HCT116 (cell line): ENCODE measurements around the gene VPS25. TPM values are rescaled to one million over a fixed set of nuclear protein-coding genes. Genes with fewer than 3 reads are reported as not detected.

ENCODE experiments used
- ATAC-seq: fragments of 200-7000 bp; cut with Tn5 transposase; 2 replicates; pipeline ENCODE4 v1.9.1; 2020; ENCODE audit warnings: mild to moderate bottlenecking, moderate library complexity
- BruUV-seq: library from RNA; stranded (reverse); fragments of 400-500 nt; replicated peaks from 2 replicates; lab custom pipeline; 2021; lab: Mats Ljungman, UMichigan
- CTCF ChIA-PET: fragments of 300-600 bp; sonication (Branson Sonifier 250); formaldehyde crosslinking; loops from one replicate; lab custom pipeline; 2021; ENCODE audit warnings: antibody characterized with exemption; lab: Charles Lee
- POLR2A ChIA-PET: fragments of 300-600, 350-600 bp; sonication (Branson Sonifier 250); formaldehyde crosslinking; loops from one replicate; lab custom pipeline; 2021; ENCODE audit warnings: antibody characterized with exemption; lab: Charles Lee
- RAD21 ChIA-PET, 2 experiments: fragments of 300-600 bp; sonication (Branson Sonifier 250); formaldehyde crosslinking; loops; one replicate each; lab custom pipeline; 2023; ENCODE audit warnings: low total read pairs in 2 of 2; ENCODE audit not compliant: uncharacterized antibody in 2 of 2, unreplicated experiment in 2 of 2, low non-redundant PET in 1 of 2; lab: Charles Lee
- DNase-seq: peaks from one replicate; pipeline ENCODE4 v3.0.0-alpha.2; 2010; ENCODE audit warnings: low read depth, low spot score
- H2AFZ ChIP-seq: fragments of 200-600 bp; shearing (Covaris generic), sonication (generic); 2 replicates; pipeline ENCODE4 v1.6.1; 2017; ENCODE audit warnings: low read depth, mixed run types, mixed read lengths, antibody characterized with exemption, low read length; ENCODE audit not compliant: poor library complexity, severe bottlenecking
- H3K27ac ChIP-seq: 2 replicates; pipeline ENCODE4 v1.5.1; 2012; ENCODE audit warnings: low read depth, low read length
- H3K27me3 ChIP-seq: fragments of 200-600 bp; sonication (generic); 2 replicates; pipeline ENCODE4 v1.6.1; 2016; ENCODE audit warnings: mixed run types, low read length, mixed read lengths; ENCODE audit not compliant: insufficient read depth
- H3K36me3 ChIP-seq, 2 experiments: fragments of 200-500 bp in 1 of 2; fragments of 200-600 bp in 1 of 2; sonication (Bioruptor generic) in 1 of 2; sonication (generic) in 1 of 2; 2 replicates each; pipeline versions ENCODE4 v1.5.1 to v1.6.1; 2014 to 2016; ENCODE audit warnings: low read length in 2 of 2, inconsistent platforms in 1 of 2, mixed read lengths in 1 of 2, mixed run types in 1 of 2; ENCODE audit not compliant: insufficient read depth in 2 of 2, control insufficient read depth in 1 of 2
- H3K4me1 ChIP-seq, 2 experiments: fragments of 200-600 bp in 1 of 2; sonication (generic) in 1 of 2; 2 replicates each; pipeline versions ENCODE4 v1.5.1 to v1.6.1; 2012 to 2017; ENCODE audit warnings: low read length in 2 of 2, inconsistent platforms in 1 of 2, mild to moderate bottlenecking in 1 of 2, mixed read lengths in 1 of 2, mixed run types in 1 of 2, moderate library complexity in 1 of 2; ENCODE audit not compliant: insufficient read depth in 2 of 2, control insufficient read depth in 1 of 2
- H3K4me2 ChIP-seq: fragments of 200-600 bp; sonication (generic); 2 replicates; pipeline ENCODE4 v1.6.1; 2017; ENCODE audit warnings: mixed run types, low read length, mixed read lengths
- H3K4me3 ChIP-seq, 2 experiments: fragments of 200-600 bp in 1 of 2; sonication (generic) in 1 of 2; replicated peaks in 1 of 2; 2 replicates each; pipeline ENCODE4 v1.5.1; 2011 to 2016; ENCODE audit warnings: low read length in 2 of 2, control low read depth in 1 of 2, low read depth in 1 of 2, mild to moderate bottlenecking in 1 of 2, mixed read lengths in 1 of 2, mixed run types in 1 of 2
- H3K79me2 ChIP-seq: fragments of 200-600 bp; sonication (generic); 2 replicates; pipeline ENCODE4 v1.6.1; 2017; ENCODE audit warnings: mild to moderate bottlenecking, mixed run types, low read length, moderate library complexity, mixed read lengths; ENCODE audit not compliant: insufficient read depth
- H3K9ac ChIP-seq: fragments of 200-600 bp; sonication (generic); 2 replicates; pipeline ENCODE4 v1.6.1; 2016; ENCODE audit warnings: low read length, mixed read lengths
- H3K9me2 ChIP-seq: fragments of 200-600 bp; sonication (generic), shearing (Covaris generic); 2 replicates; pipeline ENCODE4 v1.6.1; 2017; ENCODE audit warnings: mixed run types, mild to moderate bottlenecking, moderate library complexity; ENCODE audit not compliant: insufficient read depth
- H3K9me3 ChIP-seq, 2 experiments: fragments of 200-500 bp in 1 of 2; fragments of 200-600 bp in 1 of 2; sonication (Bioruptor generic) in 1 of 2; sonication (generic) in 1 of 2; 2 replicates each; pipeline ENCODE4 v1.6.1; 2014 to 2017; ENCODE audit warnings: low read length in 2 of 2, mixed read lengths in 2 of 2, inconsistent platforms in 1 of 2, low read depth in 1 of 2, mild to moderate bottlenecking in 1 of 2, mixed run types in 1 of 2, moderate library complexity in 1 of 2; ENCODE audit not compliant: control insufficient read depth in 1 of 2, insufficient read depth in 1 of 2
- H4K20me1 ChIP-seq: fragments of 200-600 bp; sonication (generic), shearing (Covaris generic); 2 replicates; pipeline ENCODE4 v1.6.1; 2017; ENCODE audit warnings: mixed run types, mild to moderate bottlenecking, moderate library complexity; ENCODE audit not compliant: insufficient read depth
- ATF3 ChIP-seq: IDR thresholded peaks from 2 replicates; pipeline ENCODE4 v1.6.1; 2012
- CBX3 ChIP-seq: IDR thresholded peaks from 2 replicates; pipeline ENCODE4 v1.6.1; 2012; ENCODE audit warnings: low read depth
- CTCF ChIP-seq, 3 experiments: fragments of 200-600 bp in 1 of 3; sonication (generic) in 1 of 3; IDR thresholded peaks in 2 of 3; conservative IDR thresholded peaks in 1 of 3; 2 replicates each; pipeline ENCODE4 v1.5.1; 2012 to 2017; ENCODE audit warnings: low read depth in 2 of 3, low read length in 2 of 3, antibody characterized with exemption in 1 of 3, borderline replicate concordance in 1 of 3, control low read depth in 1 of 3, mild to moderate bottlenecking in 1 of 3, mixed read lengths in 1 of 3, mixed run types in 1 of 3, moderate library complexity in 1 of 3; ENCODE audit not compliant: insufficient read depth in 1 of 3
- EGR1 ChIP-seq: IDR thresholded peaks from 2 replicates; pipeline ENCODE4 v1.6.1; 2012; ENCODE audit warnings: low read depth
- ELF1 ChIP-seq: IDR thresholded peaks from 2 replicates; pipeline ENCODE4 v1.6.1; 2012; ENCODE audit warnings: low read depth, borderline replicate concordance
- EZH2 ChIP-seq: fragments of 200-600 bp; sonication (generic); IDR thresholded peaks from 2 replicates; pipeline ENCODE4 v1.6.1; 2017; ENCODE audit warnings: antibody characterized with exemption, mixed run types
- EZH2phosphoT487 ChIP-seq: fragments of 200-600 bp; IDR thresholded peaks from 2 replicates; pipeline ENCODE4 v1.6.1; 2018; ENCODE audit warnings: antibody characterized with exemption, borderline replicate concordance
- FOSL1 ChIP-seq: IDR thresholded peaks from 2 replicates; pipeline ENCODE4 v1.6.1; 2012; ENCODE audit warnings: low read depth
- JUND ChIP-seq: IDR thresholded peaks from 2 replicates; pipeline ENCODE4 v1.6.1; 2012
- POLR2AphosphoS5 ChIP-seq: IDR thresholded peaks from 2 replicates; pipeline ENCODE4 v1.6.1; 2011; ENCODE audit warnings: mild to moderate bottlenecking, low read depth, low read length, moderate library complexity
- RAD21 ChIP-seq: IDR thresholded peaks from 2 replicates; pipeline ENCODE4 v1.6.1; 2012; ENCODE audit warnings: low read depth, mild to moderate bottlenecking
- REST ChIP-seq: IDR thresholded peaks from 2 replicates; pipeline ENCODE4 v1.6.1; 2012; ENCODE audit warnings: low read depth
- SIN3A ChIP-seq: IDR thresholded peaks from 2 replicates; pipeline ENCODE4 v1.6.1; 2012; ENCODE audit warnings: low read depth
- SP1 ChIP-seq: IDR thresholded peaks from 2 replicates; pipeline ENCODE4 v1.6.1; 2012; ENCODE audit warnings: low read depth
- TCF7L2 ChIP-seq: IDR thresholded peaks from 2 replicates; pipeline ENCODE4 v1.7.0; 2011; ENCODE audit warnings: borderline replicate concordance, inconsistent platforms; ENCODE audit not compliant: insufficient read depth, insufficient read length; ENCODE audit errors: extremely low read depth
- YY1 ChIP-seq: IDR thresholded peaks from 2 replicates; pipeline ENCODE4 v1.6.1; 2011; ENCODE audit warnings: low read length, low read depth, moderate library complexity, mild to moderate bottlenecking; ENCODE audit not compliant: insufficient replicate concordance; ENCODE audit errors: extremely low read depth
- ZBTB33 ChIP-seq: IDR thresholded peaks from 2 replicates; pipeline ENCODE4 v1.6.1; 2011; ENCODE audit warnings: mild to moderate bottlenecking, low read length, moderate library complexity; ENCODE audit not compliant: insufficient replicate concordance; ENCODE audit errors: extremely low read depth
- ZNF274 ChIP-seq: fragments of 200-500 bp; sonication (Bioruptor generic); IDR thresholded peaks from 2 replicates; pipeline ENCODE4 v1.6.1; 2014; ENCODE audit warnings: mild to moderate bottlenecking, low read depth, low read length, inconsistent platforms
- intact Hi-C: fragments of 100-400 bp; cut with micrococcal nuclease; formaldehyde crosslinking; loops from 2 replicates; pipeline ENCODE4 v1.10.0; 2022
- total RNA-seq: library from RNA; stranded (reverse); gene quantifications from one replicate; pipeline ENCODE4 v1.2.1, GENCODE V29; 2021; ENCODE audit not compliant: unreplicated experiment

The VPS25 gene
- total RNA-seq, 1 experiment from 2014 or later: 57.0 TPM

- CTCF ChIA-PET: interaction anchor here (1.3 kb wide), 1 partner anchor 39 kb away, joined by 3 read pairs; the partner anchor contains the start of gene BECN1
- Histone ChIP-seq H3K36me3 (no peaks in the 10 kb centered on the region), H3K27me3 (no peaks in the 10 kb centered on the region), H3K4me3 (no peak overlapping the region), H3K9me3 (no peaks in the 10 kb centered on the region), H3K79me2 (no peaks in the 10 kb centered on the region), H3K27ac (no peak overlapping the region), H3K4me1 (peaks cover 3 to 20% of the 10 kb centered on the region in 2 experiments; a peak in 3 of 4 replicates), H3K4me2 (no peak overlapping the region), H3K9ac (no peak overlapping the region), H2AFZ (no peak overlapping the region), H3K9me2 (no peaks in the 10 kb centered on the region), H4K20me1 (no peaks in the 10 kb centered on the region)
- POLR2A ChIA-PET: no interaction called here
- ATAC-seq (no peak), DNase-seq (no peak)
- no peak for TF ChIP-seq RAD21
- TF ChIP-seq TCF7L2: no peak
- TF ChIP-seq YY1: no peak
- no peak for TF ChIP-seq ZNF274
- no peak for TF ChIP-seq SP1
- no peak for TF ChIP-seq ZBTB33
- TF ChIP-seq EZH2: no peak
- TF ChIP-seq POLR2AphosphoS5: no peak
- no peak for TF ChIP-seq ATF3
- TF ChIP-seq SIN3A: no peak
- TF ChIP-seq CTCF (IDR thresholded peaks at IDR 0.05 in 2 of 3, conservative IDR thresholded peaks at IDR 0.05 in 1 of 3; ENCODE audit: borderline replicate concordance in 1 of 3, insufficient read depth in 1 of 3, low read depth in 2 of 3, low read length in 2 of 3): no peak
- TF ChIP-seq EZH2phosphoT487: no peak
- TF ChIP-seq REST: no peak
- no peak for TF ChIP-seq ELF1
- no peak for TF ChIP-seq FOSL1
- TF ChIP-seq JUND: no peak
- TF ChIP-seq EGR1: no peak
- no peak for TF ChIP-seq CBX3
- RAD21 ChIA-PET: no interaction called here
- BruUV-seq: no TSS peak
- intact Hi-C loops: no loop called here
Measured at GRCh38 chr17:42784811-42785592, 11.8 kb downstream of the VPS25 start.
